ENCODE data around the gene JAM2. TPM values are rescaled to one million over a fixed set of nuclear protein-coding genes. Genes with fewer than 3 reads are reported as not detected.

JAM2 gene
- total RNA-seq, 3 donors from 2014 or later (not counting 1 experiment from before 2014, with no cell fraction given), result 0.09 TPM; not detected in 2

Other genes with a start within 250 kb of the JAM2 start
- gene MRPL39, start 31.8 kb upstream of the JAM2 start, total RNA-seq, result 10 to 100 TPM; 10.8 to 12.8 (median 10.8) TPM
- gene ATP5PF, start 95.6 kb downstream of the JAM2 start, total RNA-seq, result 10 to 100 TPM; 36.2 to 41.6 (median 36.4) TPM
- gene GABPA, start 95.7 kb downstream of the JAM2 start, total RNA-seq, result 10 to 100 TPM; 25.2 to 29.3 (median 27.7) TPM

Data from natural killer cell (primary cell).